ENCODE data around the gene ICE2.

Gene ICE2

GRCh38 chr15:60386615-60387014, 92.3 kb downstream of the ICE2 start:
- DNase-seq = no peak

- DNase-seq = no peak
These were observed 93.1 kb downstream of the ICE2 start for GRCh38 chr15:60385620-60386552.

- DNase-seq = no peak
These were observed 94.3 kb downstream of the ICE2 start for GRCh38 chr15:60384526-60385126.

GRCh38 chr15:60384053-60384452, 94.9 kb downstream of the ICE2 start:
- DNase-seq = no peak

- DNase-seq = no peak
These were observed 95.9 kb downstream of the ICE2 start for GRCh38 chr15:60382773-60383674.

GRCh38 chr15:60381148-60381788, 97.7 kb downstream of the ICE2 start:
- DNase-seq = no peak

GRCh38 chr15:60379525-60380274, 99.2 kb downstream of the ICE2 start:
- no peak for DNase-seq

- no peak for DNase-seq
These were observed 99.8 kb downstream of the ICE2 start for GRCh38 chr15:60379185-60379524.

- peak in 1 of 3 experiments; percentile 60 for DNase-seq
These were observed 102.3 kb downstream of the ICE2 start for GRCh38 chr15:60376677-60377095.

GRCh38 chr15:60375306-60375705, 103.6 kb downstream of the ICE2 start:
- peak in 2 of 3 experiments; percentile 45 to 76 for DNase-seq

GRCh38 chr15:60374628-60375081, 104.3 kb downstream of the ICE2 start:
- peak; percentile 69 to 87 (median 82) for DNase-seq

- DNase-seq = no peak
These were observed 104.7 kb downstream of the ICE2 start for GRCh38 chr15:60374209-60374608.

- DNase-seq = no peak
These were observed 105.2 kb downstream of the ICE2 start for GRCh38 chr15:60373745-60374144.

GRCh38 chr15:60373327-60373726, 105.6 kb downstream of the ICE2 start:
- DNase-seq = no peak

- no peak for DNase-seq
These were observed 106.2 kb downstream of the ICE2 start for GRCh38 chr15:60372756-60373155.

- DNase-seq = no peak
These were observed 106.7 kb downstream of the ICE2 start for GRCh38 chr15:60372227-60372626.

GRCh38 chr15:60371175-60372051, 107.5 kb downstream of the ICE2 start:
- peak in 2 of 3 experiments; percentile 20 to 53 for DNase-seq

- DNase-seq = no peak
These were observed 108.1 kb downstream of the ICE2 start for GRCh38 chr15:60370869-60371136.

- no peak for DNase-seq
These were observed 108.7 kb downstream of the ICE2 start for GRCh38 chr15:60370105-60370868.

GRCh38 chr15:60369696-60370095, 109.2 kb downstream of the ICE2 start:
- no peak for DNase-seq
